Subcutaneous abdominal adipose tissue (tissue), 5 donors: ENCODE data around the gene CCNK.

Experiments
- H3K27ac ChIP-seq: one replicate; pipeline ENCODE4 v1.7.0; 2013; ENCODE audit warnings: low read depth, mild to moderate bottlenecking, inconsistent platforms, low read length, moderate library complexity
- H3K27me3 ChIP-seq, 5 donors: one replicate each; pipeline ENCODE4 v1.7.0; 2013; ENCODE audit warnings: low read length in 5 of 5, inconsistent platforms in 1 of 5; ENCODE audit not compliant: control insufficient read depth in 5 of 5, insufficient read depth in 4 of 5
- H3K36me3 ChIP-seq, 5 donors: one replicate each; pipeline ENCODE4 v1.7.0; 2013; ENCODE audit warnings: low read length in 5 of 5; ENCODE audit not compliant: control insufficient read depth in 5 of 5, insufficient read depth in 5 of 5
- H3K4me1 ChIP-seq, 5 donors: one replicate each; pipeline ENCODE4 v1.7.0; 2013; ENCODE audit warnings: low read length in 5 of 5, mild to moderate bottlenecking in 3 of 5, moderate library complexity in 1 of 5; ENCODE audit not compliant: control insufficient read depth in 5 of 5, insufficient read depth in 5 of 5
- H3K4me3 ChIP-seq, 5 donors: one replicate each; pipeline ENCODE4 v1.7.0; 2013; ENCODE audit warnings: low read length in 5 of 5, low read depth in 1 of 5
- H3K9ac ChIP-seq, 5 donors: one replicate each; pipeline ENCODE4 v1.7.0; 2013; ENCODE audit warnings: low read length in 5 of 5, mild to moderate bottlenecking in 4 of 5, moderate library complexity in 3 of 5
- H3K9me3 ChIP-seq, 5 donors: one replicate each; pipeline ENCODE4 v1.7.0; 2013; ENCODE audit warnings: low read length in 5 of 5; ENCODE audit not compliant: control insufficient read depth in 5 of 5
- donor health status: healthy.
- donor health status: healthy.
- donor health status: healthy.
- donor health status: healthy.
- donor health status: healthy.

CCNK gene

GRCh38 chr14:99475660-99476059, 5.5 kb upstream of the CCNK start:
- Histone ChIP-seq H3K27me3 (no peaks in the 10 kb centered on the region), H3K4me1 (peaks cover 4 to 27% (median 22%) of the 10 kb centered on the region in 5 donors), H3K9me3 (no peaks in the 10 kb centered on the region), H3K4me3 (no peak overlapping the region), H3K9ac (no peak overlapping the region), H3K27ac (no peak overlapping the region), H3K36me3 (no peaks in the 10 kb centered on the region)

DNA sequence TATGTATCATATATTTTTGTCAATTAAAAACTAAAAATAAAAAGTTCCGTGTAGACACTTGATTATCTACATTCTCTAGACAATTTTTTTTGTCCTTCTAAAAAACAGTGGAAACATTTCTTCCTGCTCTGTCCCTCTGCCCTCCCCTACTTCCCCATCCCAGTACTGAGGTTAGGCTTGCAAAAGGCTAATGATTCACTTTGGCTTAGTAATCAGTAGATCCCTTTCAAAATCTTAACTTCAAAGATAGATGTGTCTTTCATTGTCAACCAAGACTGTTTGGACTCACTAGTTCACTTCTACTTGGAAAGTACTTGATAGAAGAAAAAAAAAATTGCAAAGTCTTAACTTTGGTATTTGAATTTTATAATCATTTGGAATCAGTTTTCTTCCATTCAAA, 4.3 kb upstream of the CCNK start:
- no peak overlapping the region for H3K9ac ChIP-seq
- no peak overlapping the region for H3K4me3 ChIP-seq
- no peaks in the 10 kb centered on the region for H3K36me3 ChIP-seq
- H3K27ac ChIP-seq, result no peak overlapping the region
- H3K4me1 ChIP-seq, result peaks cover 4 to 28% (median 25%) of the 10 kb centered on the region in 5 donors
- no peaks in the 10 kb centered on the region for H3K27me3 ChIP-seq
- H3K9me3 ChIP-seq, result no peaks in the 10 kb centered on the region

DNA sequence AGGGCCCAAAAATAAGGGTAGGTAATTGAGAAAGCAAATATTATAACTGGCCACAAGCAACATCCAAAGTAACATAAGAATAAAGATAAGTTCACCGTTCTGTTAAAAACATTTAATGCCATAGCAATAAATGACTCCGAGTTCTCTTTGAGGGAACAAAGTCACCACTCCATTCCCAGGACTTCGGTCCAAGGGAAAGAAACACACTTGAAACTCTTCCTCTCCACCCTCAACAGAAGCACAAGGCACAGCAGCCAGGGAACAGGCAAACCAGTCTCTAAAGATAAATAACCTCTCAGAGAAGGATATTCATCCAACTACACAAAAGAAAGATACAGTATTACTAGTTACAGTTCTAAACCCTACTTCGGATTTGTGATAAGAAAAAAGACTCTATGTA, 3.1 kb upstream of the CCNK start:
- Histone ChIP-seq H3K4me3 (no peak overlapping the region), H3K27me3 (no peaks in the 10 kb centered on the region), H3K27ac (no peak overlapping the region), H3K9ac (peak overlapping the region in 1 of 5 donors; percentile 2), H3K9me3 (no peaks in the 10 kb centered on the region), H3K4me1 (peaks cover 4 to 39% (median 37%) of the 10 kb centered on the region in 5 donors), H3K36me3 (no peaks in the 10 kb centered on the region)

DNA sequence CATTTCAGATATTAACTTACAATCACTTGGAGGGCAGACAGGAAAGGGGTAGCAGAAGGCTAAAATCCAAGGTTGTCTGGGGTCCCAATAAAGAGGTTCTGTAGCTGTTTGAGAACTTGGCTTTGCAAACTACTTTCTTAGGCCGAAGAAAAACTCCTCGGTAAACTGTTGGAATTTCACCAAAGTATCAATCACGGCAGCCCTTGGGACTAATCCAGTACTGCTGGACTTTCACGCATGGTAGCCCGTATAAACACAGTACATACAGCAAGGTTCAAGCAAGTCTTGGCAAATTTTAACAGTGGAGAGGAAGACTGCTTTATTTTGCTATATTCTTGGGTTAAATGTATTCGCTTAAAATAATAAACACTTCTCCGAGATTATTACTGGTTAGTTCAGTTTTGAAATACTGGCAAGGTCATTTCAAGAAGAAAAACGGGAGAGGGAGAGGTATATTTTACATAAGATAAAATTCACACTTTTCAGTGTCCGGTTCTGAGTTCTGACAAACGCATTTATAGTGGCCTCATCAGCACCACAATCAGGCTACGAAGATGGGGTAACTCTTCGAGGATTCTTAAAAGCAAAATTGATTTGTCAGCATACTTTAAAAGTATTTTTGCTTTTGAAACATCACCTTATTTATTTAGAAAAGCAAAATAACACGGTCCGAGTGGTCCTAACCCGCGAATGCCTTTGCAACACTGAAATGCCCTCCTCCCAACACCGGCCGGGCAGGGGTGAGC, 1.9 kb upstream of the CCNK start:
- peak overlapping the region; percentile 79 for H3K27ac ChIP-seq
- peak overlapping the region; percentile 64 to 81 (median 70) for H3K9ac ChIP-seq
- peaks cover 4 to 43% (median 37%) of the 10 kb centered on the region in 5 donors for H3K4me1 ChIP-seq

GRCh38 chr14:99479906-99480869, 1.0 kb upstream of the CCNK start, which contains the start of gene SETD3:
Gene SETD3 (minus strand): TSS chr14:99480859. CDS start chr14:99465805, 15,054 bp downstream.
- H3K27ac ChIP-seq, result peak within 1 kb of the TSS; percentile 95
- H3K4me3 ChIP-seq, result peak within 1 kb of the TSS; percentile 91 to 99 (median 97)
- H3K36me3 ChIP-seq, result no peaks in the 10 kb centered on the region
- no peaks in the 10 kb centered on the region for H3K27me3 ChIP-seq
- H3K9ac ChIP-seq, result peak within 1 kb of the TSS; percentile 82 to 99 (median 97)
- no peaks in the 10 kb centered on the region for H3K9me3 ChIP-seq
- H3K4me1 ChIP-seq, result peaks cover 4 to 40% (median 36%) of the 10 kb centered on the region in 5 donors

More for the DNA sequence above, 1.9 kb upstream of the CCNK start:
- H3K27me3 ChIP-seq, result no peaks in the 10 kb centered on the region
- H3K36me3 ChIP-seq, result no peaks in the 10 kb centered on the region
- H3K9me3 ChIP-seq, result no peaks in the 10 kb centered on the region
- H3K4me3 ChIP-seq, result peak overlapping the region; percentile 66 to 85 (median 78)

DNA sequence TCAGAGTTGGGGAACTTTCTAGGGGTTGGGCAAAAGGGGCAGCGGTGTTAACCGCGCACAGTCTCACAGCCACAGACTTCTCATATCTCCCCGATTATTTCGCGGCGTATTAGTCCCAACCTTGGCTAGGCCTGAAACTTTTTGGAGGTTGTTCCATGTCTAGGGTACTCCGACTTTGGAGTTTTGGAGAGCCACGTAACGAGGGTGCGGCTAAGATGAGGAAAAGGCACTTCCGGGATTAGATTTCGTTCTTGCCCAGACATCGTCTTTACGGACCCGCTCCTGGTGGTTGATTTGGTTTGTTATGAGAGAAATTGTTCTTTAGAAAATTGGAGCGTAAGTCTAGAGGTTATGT, 513 bp downstream of the CCNK start:
- Histone ChIP-seq H3K4me3 (peak overlapping the region; percentile 91 to 99 (median 97)), H3K9me3 (no peaks in the 10 kb centered on the region), H3K4me1 (peaks cover 4 to 36% (median 33%) of the 10 kb centered on the region in 5 donors), H3K27ac (peak overlapping the region; percentile 95), H3K9ac (peak overlapping the region; percentile 82 to 99 (median 97)), H3K36me3 (no peaks in the 10 kb centered on the region), H3K27me3 (no peaks in the 10 kb centered on the region)

DNA sequence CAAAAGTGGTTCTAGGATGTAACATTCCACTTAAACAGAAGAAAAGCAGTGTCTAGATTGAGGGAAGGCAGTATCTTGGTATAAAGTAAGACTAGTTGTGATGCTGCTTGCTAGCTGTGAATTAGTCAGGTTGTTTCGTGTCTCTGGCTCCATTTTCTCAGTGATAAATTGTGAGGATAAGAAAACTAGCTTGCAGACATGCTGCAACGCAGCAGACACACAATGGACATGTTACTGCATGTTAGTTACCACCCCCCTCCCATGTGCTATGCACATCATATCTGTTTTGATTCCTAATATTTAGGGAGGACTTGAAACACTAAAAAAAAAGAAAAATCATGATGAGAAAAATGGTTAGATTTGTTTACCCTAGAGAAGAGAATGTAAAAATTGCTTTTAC, 2.9 kb downstream of the CCNK start:
- Histone ChIP-seq H3K27ac (no peak overlapping the region), H3K4me3 (no peak overlapping the region), H3K27me3 (no peaks in the 10 kb centered on the region), H3K36me3 (no peaks in the 10 kb centered on the region), H3K4me1 (peaks cover 4 to 39% (median 32%) of the 10 kb centered on the region in 5 donors), H3K9ac (no peak overlapping the region), H3K9me3 (no peaks in the 10 kb centered on the region)

DNA sequence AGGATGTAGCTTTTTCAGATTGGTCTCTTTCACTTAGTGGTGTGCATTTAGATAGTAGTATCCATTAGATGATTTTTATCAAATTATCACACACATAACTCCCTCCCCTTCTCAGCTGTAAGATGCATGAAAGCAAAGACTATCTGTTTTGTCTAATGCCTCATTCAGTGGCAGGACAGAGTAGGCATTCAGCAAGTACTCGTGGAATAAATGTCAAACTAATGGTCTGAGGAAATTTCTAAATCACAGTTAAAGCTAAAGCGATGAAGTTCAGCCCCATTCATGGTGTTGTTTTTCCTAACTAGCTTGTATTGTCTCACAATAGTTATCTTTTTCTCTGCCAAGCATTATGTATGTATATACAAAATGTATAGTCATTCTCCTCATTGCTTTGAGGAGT, 16.1 kb downstream of the CCNK start:
- Histone ChIP-seq H3K27me3 (no peaks in the 10 kb centered on the region), H3K4me1 (no peaks in the 10 kb centered on the region), H3K4me3 (no peak overlapping the region), H3K27ac (no peak overlapping the region), H3K9me3 (no peaks in the 10 kb centered on the region), H3K9ac (no peak overlapping the region), H3K36me3 (peaks cover 39 to 83% (median 75%) of the 10 kb centered on the region in 5 donors)

- Histone ChIP-seq H3K27ac (no peak overlapping the region), H3K4me3 (no peak overlapping the region), H3K36me3 (peaks cover 38 to 83% (median 76%) of the 10 kb centered on the region in 5 donors), H3K4me1 (no peaks in the 10 kb centered on the region), H3K9me3 (no peaks in the 10 kb centered on the region), H3K27me3 (no peaks in the 10 kb centered on the region), H3K9ac (no peak overlapping the region)
Measured at GRCh38 chr14:99497894-99498293, 16.7 kb downstream of the CCNK start.

- Histone ChIP-seq H3K27me3 (no peaks in the 10 kb centered on the region), H3K4me1 (no peaks in the 10 kb centered on the region), H3K4me3 (no peak overlapping the region), H3K36me3 (peaks cover 26 to 88% (median 84%) of the 10 kb centered on the region in 5 donors), H3K9ac (no peak overlapping the region), H3K27ac (no peak overlapping the region), H3K9me3 (no peaks in the 10 kb centered on the region)
Measured at GRCh38 chr14:99502989-99503421, 21.8 kb downstream of the CCNK start.
